A673 (cell line): ENCODE data around the gene UQCC3. TPM values are rescaled to one million over a fixed set of nuclear protein-coding genes. Genes with fewer than 3 reads are reported as not detected.
"Not testable (repeated sequence)": the region's sequence is repeated elsewhere in the genome, so short reads cannot be mapped to it uniquely, and the experiment has no call there.

Experiments used
- BruUV-seq: library from RNA; stranded (reverse); fragments of 400-500 nt; replicated peaks from 2 replicates; lab custom pipeline; 2021; lab: Mats Ljungman, UMichigan
- CTCF ChIA-PET: fragments of 300-600 bp; sonication (Branson Sonifier 250); formaldehyde crosslinking; loops from one replicate; lab custom pipeline; 2022; ENCODE audit warnings: antibody characterized with exemption; lab: Charles Lee
- POLR2A ChIA-PET: fragments of 300-600 bp; sonication (Branson Sonifier 250); formaldehyde crosslinking; loops from one replicate; lab custom pipeline; 2022; ENCODE audit warnings: antibody characterized with exemption; ENCODE audit not compliant: low non-redundant PET; lab: Charles Lee
- DNase-seq: peaks from one replicate; pipeline ENCODE4 v3.0.0-alpha.2; 2015; ENCODE audit warnings: low spot score
- H3K27ac ChIP-seq: fragments of 200-600 bp; sonication (generic); 2 replicates; pipeline ENCODE4 v1.5.1; 2016; ENCODE audit warnings: mixed run types, low read depth, mild to moderate bottlenecking, mixed read lengths, antibody characterized with exemption, low read length; ENCODE audit not compliant: poor library complexity, severe bottlenecking
- H3K27me3 ChIP-seq: fragments of 200-600 bp; sonication (generic); replicated peaks from 2 replicates; pipeline ENCODE4 v1.6.1; 2017; ENCODE audit warnings: mixed run types, low read depth, mild to moderate bottlenecking, mixed read lengths, antibody characterized with exemption, low read length; ENCODE audit not compliant: insufficient read depth, poor library complexity
- H3K36me3 ChIP-seq: fragments of 200-600 bp; sonication (generic); 2 replicates; pipeline ENCODE4 v1.6.1; 2016; ENCODE audit warnings: mixed run types, mild to moderate bottlenecking, mixed read lengths, antibody characterized with exemption, low read length; ENCODE audit not compliant: insufficient read depth, poor library complexity, severe bottlenecking
- H3K4me1 ChIP-seq: fragments of 200-600 bp; sonication (generic); 2 replicates; pipeline ENCODE4 v1.6.1; 2017; ENCODE audit warnings: mixed run types, mild to moderate bottlenecking, mixed read lengths, antibody characterized with exemption, low read length; ENCODE audit not compliant: insufficient read depth, poor library complexity, severe bottlenecking
- H3K4me3 ChIP-seq: fragments of 200-600 bp; sonication (generic); 2 replicates; pipeline ENCODE4 v1.5.1; 2016; ENCODE audit warnings: low read depth, mixed run types, mild to moderate bottlenecking, mixed read lengths, low read length; ENCODE audit not compliant: poor library complexity, severe bottlenecking
- H3K9me3 ChIP-seq: fragments of 200-600 bp; sonication (generic); 2 replicates; pipeline ENCODE4 v1.6.1; 2016; ENCODE audit warnings: mixed run types, low read depth, mild to moderate bottlenecking, mixed read lengths, antibody characterized with exemption, low read length; ENCODE audit not compliant: poor library complexity, severe bottlenecking
- EZH2 ChIP-seq: fragments of 200-600 bp; sonication (generic); IDR thresholded peaks from 2 replicates; pipeline ENCODE4 v1.6.1; 2017; ENCODE audit warnings: borderline replicate concordance, low read depth, mild to moderate bottlenecking, mixed read lengths, antibody characterized with exemption, low read length; ENCODE audit not compliant: poor library complexity, severe bottlenecking
- intact Hi-C: fragments of 100-400 bp; cut with micrococcal nuclease; formaldehyde crosslinking; loops from one replicate; pipeline ENCODE4 v1.10.0; 2022; ENCODE audit not compliant: unreplicated experiment
- total RNA-seq: library from RNA; stranded (reverse); gene quantifications from 2 replicates; pipeline ENCODE4 v1.2.3, GENCODE V29; 2021
- TF ChIP-seq, protein P1 (sequence below): fragments of 300-800, 200-600 bp; sonication (generic); conservative IDR thresholded peaks from 2 replicates; pipeline ENCODE4 v1.5.1; 2017; ENCODE audit warnings: low read depth, mild to moderate bottlenecking, antibody characterized with exemption, low read length, moderate library complexity, mixed read lengths

Gene UQCC3
- total RNA-seq, 1 experiment from 2014 or later = 28.0 TPM

DNA sequence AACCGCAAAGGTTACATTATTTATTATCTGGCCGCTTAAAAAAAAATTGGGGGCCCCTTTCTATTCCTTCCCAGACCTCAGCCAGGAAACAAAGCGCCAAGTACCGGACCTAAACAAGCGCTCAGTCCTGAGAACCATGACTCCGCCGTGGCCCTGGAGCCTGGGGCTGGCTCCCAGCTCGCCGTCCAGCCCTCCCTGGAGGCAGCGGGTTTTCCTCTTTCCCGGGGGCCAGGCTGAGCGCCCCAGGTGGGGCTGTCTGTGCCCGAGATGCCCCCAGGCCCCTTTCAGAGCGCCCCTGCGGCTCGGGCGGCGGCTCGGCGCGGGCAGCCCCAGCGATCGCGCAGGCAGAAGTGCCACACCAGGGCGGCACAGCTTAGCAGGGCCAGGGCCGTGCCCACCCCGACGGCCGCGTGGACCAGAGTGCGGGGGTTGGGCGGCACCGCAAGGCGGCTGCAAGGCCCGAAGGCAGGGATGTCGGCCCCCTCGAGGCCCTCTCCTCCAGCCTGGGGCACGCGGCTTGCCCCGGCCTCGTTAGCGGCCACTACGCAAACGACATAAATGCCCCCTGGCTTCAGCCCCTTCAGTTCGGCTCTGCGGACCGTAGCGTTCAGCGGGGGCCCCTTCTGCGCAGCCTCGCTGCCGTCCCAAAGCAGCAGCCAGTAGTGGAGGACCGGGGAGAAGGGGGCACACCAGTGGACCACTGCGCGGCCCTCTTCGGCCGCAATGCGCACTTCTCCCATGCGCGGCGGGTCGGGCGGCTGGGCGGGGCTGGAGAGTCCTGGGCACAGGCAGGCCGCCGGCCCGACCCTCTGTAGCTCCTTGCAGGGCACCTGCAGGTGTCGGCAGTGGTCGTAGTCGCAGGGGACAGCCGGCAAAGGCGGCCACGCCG, 16.3 kb downstream of the UQCC3 start:
- H3K9me3 ChIP-seq = no peaks in the 10 kb centered on the region
- no peaks in the 10 kb centered on the region for H3K27me3 ChIP-seq
- ChIA-PET CTCF (interaction anchor here (0.6 kb wide), 1 partner anchor 8 kb away, joined by 9 read pairs; no protein-coding TSS in a partner anchor), POLR2A (no interaction called here)
- peaks cover 24% of the 10 kb centered on the region for H3K36me3 ChIP-seq
- peaks cover 12% of the 10 kb centered on the region for H3K4me1 ChIP-seq
- peak overlapping the region; percentile 42 for H3K27ac ChIP-seq
- intact Hi-C loops = no loop called here
- DNase-seq = no peak
- H3K4me3 ChIP-seq = no peak overlapping the region
- TF ChIP-seq, protein P1, sequence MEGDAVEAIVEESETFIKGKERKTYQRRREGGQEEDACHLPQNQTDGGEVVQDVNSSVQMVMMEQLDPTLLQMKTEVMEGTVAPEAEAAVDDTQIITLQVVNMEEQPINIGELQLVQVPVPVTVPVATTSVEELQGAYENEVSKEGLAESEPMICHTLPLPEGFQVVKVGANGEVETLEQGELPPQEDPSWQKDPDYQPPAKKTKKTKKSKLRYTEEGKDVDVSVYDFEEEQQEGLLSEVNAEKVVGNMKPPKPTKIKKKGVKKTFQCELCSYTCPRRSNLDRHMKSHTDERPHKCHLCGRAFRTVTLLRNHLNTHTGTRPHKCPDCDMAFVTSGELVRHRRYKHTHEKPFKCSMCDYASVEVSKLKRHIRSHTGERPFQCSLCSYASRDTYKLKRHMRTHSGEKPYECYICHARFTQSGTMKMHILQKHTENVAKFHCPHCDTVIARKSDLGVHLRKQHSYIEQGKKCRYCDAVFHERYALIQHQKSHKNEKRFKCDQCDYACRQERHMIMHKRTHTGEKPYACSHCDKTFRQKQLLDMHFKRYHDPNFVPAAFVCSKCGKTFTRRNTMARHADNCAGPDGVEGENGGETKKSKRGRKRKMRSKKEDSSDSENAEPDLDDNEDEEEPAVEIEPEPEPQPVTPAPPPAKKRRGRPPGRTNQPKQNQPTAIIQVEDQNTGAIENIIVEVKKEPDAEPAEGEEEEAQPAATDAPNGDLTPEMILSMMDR = no peak
- no peak for TF ChIP-seq EZH2
- no TSS peak for BruUV-seq

DNA sequence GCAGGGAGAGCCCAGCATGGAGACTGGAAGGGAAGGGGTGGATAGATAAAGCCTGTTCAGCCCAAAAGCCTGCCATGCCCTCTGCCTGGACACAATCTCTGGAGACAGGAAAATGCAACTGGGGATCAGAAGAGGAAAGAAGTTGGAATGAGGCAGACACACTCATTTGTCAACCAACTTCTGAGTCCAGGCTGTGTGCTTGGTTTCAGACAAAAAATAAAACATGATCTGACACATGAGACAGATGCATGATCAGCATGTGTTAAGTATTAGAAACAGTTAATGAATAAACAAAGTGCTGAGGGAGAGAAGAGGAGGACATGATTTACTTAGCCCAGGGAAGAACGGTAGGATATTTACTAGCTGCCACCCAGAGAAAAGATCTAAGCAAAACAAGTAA, 17.0 kb downstream of the UQCC3 start:
- Histone ChIP-seq H3K27me3 (no peaks in the 10 kb centered on the region), H3K4me3 (no peak overlapping the region), H3K4me1 (peaks cover 12% of the 10 kb centered on the region), H3K9me3 (no peaks in the 10 kb centered on the region), H3K36me3 (peaks cover 31% of the 10 kb centered on the region), H3K27ac (peak overlapping the region; percentile 42)
- TF ChIP-seq, protein P1 = no peak
- no peak for TF ChIP-seq EZH2
- ChIA-PET CTCF (no interaction called here), POLR2A (no interaction called here)
- intact Hi-C loops = no loop called here
- no peak for DNase-seq
- no TSS peak for BruUV-seq

DNA sequence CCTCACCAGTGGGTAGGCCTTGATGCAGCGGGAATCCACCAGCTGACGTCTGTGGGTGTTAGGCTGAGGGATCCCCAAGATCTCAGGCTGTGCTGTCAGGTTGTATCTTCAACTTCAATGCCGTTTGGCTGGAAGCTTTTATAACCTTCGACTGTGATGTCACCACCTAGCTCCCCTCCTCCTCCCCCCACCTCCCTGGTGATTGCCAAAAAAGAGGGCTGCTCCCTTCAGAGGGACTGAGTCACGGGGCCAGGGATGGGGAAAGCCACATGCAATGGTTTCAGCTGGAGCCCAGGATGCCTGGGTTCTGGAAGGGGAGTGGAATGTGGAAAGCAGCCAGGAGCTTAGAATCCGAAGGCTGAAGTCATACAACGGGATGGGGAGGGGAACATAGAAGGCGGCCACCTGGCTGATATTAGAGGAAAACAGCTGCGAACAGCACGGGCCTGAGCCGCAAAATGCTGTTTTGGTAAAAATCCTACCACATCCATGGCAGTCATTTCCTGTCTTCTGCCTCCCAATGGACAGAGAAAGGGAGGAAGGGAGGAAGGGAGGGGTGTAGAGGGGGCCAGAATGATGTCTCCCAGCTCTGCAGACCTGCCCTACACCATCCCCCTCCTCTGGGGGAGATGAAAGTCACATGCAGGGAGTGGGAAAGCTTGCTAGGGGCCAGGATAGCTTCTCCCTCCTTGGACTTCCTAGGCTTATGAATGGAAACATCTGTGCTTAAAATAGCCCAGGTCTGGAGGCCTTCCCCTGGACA, 18.1 kb downstream of the UQCC3 start, which contains the start of gene LRRN4CL:
TSS of gene LRRN4CL (minus strand) at position 110 of the 763 bp plus-strand sequence. CDS start 1,022 bp downstream, outside the sequence.
- H3K27ac ChIP-seq = peak within 1 kb of the TSS; percentile 63
- DNase-seq = peak; percentile 72

DNA sequence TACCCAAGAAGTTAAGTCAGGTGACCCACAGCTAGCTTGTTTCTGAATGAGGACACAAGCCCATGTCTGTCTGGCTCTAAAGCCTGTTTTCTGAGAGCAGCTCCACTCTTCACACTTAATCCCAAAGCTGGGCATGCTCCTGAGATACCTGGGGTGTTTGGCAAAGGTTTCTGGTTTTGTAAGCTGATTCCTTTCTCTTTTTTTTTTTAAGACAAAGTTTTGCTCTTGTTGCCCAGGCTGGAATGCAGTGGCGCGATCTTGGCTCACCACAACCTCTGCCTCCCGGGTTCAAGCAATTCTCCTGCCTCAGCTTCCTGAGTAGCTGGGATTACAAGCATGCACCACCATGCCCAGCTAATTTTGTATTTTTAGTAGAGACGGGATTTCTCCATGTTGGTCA, 22.2 kb downstream of the UQCC3 start:
- H3K9me3 ChIP-seq, H3K4me3 ChIP-seq, POLR2A ChIA-PET, DNase-seq, H3K27me3 ChIP-seq, H3K27ac ChIP-seq, BruUV-seq: not testable (repeated sequence)
- CTCF ChIA-PET = interaction anchor here (0.5 to 2.0 kb wide), 5 partner anchors 13 to 299 kb away, joined by 3 to 11 read pairs (median 6); no protein-coding TSS in a partner anchor
- peaks cover 12% of the 10 kb centered on the region for H3K4me1 ChIP-seq
- intact Hi-C loops = loop anchor here (1.0 kb wide), 1 partner anchor 298 kb away; no protein-coding TSS in a partner anchor
- peaks cover 39% of the 10 kb centered on the region for H3K36me3 ChIP-seq

More for the DNA sequence above, 18.1 kb downstream of the UQCC3 start, which contains the start of gene LRRN4CL:
- Histone ChIP-seq H3K36me3 (peaks cover 39% of the 10 kb centered on the region), H3K4me1 (peaks cover 12% of the 10 kb centered on the region), H3K9me3 (no peaks in the 10 kb centered on the region), H3K4me3 (no peak within 1 kb of the TSS), H3K27me3 (no peaks in the 10 kb centered on the region)
- TF ChIP-seq, protein P1 = no peak
- TF ChIP-seq EZH2 = no peak
- no TSS peak for BruUV-seq
- ChIA-PET CTCF (no interaction called here), POLR2A (interaction anchor here (0.6 kb wide), 1 partner anchor 49 kb away, joined by 13 read pairs; no protein-coding TSS in a partner anchor)
- intact Hi-C loops = no loop called here
